Liver (tissue), 9 donors: ENCODE results near the gene MIPEP. TPM values are rescaled to one million over a fixed set of nuclear protein-coding genes. Genes with fewer than 3 reads are reported as not detected.

Source experiments
- DNase-seq: peaks from one replicate; pipeline ENCODE4 v3.0.0-alpha.2; 2017; ENCODE audit warnings: low spot score
- H3K27ac ChIP-seq, 2 donors: one replicate each; pipeline ENCODE4 v1.7.0; 2013; ENCODE audit warnings: inconsistent platforms in 2 of 2, low read length in 2 of 2, control low read depth in 1 of 2, low read depth in 1 of 2, mild to moderate bottlenecking in 1 of 2
- H3K27me3 ChIP-seq, 4 donors: one replicate each; pipeline versions ENCODE4 v1.6.1 to v1.7.0; 2013; ENCODE audit warnings: low read length in 3 of 4, inconsistent platforms in 1 of 4, mild to moderate bottlenecking in 1 of 4, moderate library complexity in 1 of 4; ENCODE audit not compliant: control insufficient read depth in 4 of 4, insufficient read depth in 4 of 4
- H3K36me3 ChIP-seq, 4 donors: one replicate each; pipeline versions ENCODE4 v1.6.1 to v1.7.0; 2013; ENCODE audit warnings: low read length in 3 of 4, mild to moderate bottlenecking in 3 of 4, low read depth in 1 of 4, moderate library complexity in 1 of 4; ENCODE audit not compliant: control insufficient read depth in 4 of 4, insufficient read depth in 3 of 4
- H3K4me1 ChIP-seq, 4 donors: one replicate each; pipeline versions ENCODE4 v1.6.1 to v1.7.0; 2013; ENCODE audit warnings: low read length in 3 of 4, mild to moderate bottlenecking in 3 of 4, moderate library complexity in 1 of 4; ENCODE audit not compliant: control insufficient read depth in 4 of 4, insufficient read depth in 4 of 4
- H3K4me3 ChIP-seq, 3 donors: one replicate each; pipeline versions ENCODE4 v1.6.1 to v1.7.0; 2013; ENCODE audit warnings: low read length in 3 of 3, control low read depth in 1 of 3, low read depth in 1 of 3, mild to moderate bottlenecking in 1 of 3
- H3K9ac ChIP-seq, 2 donors: one replicate each; pipeline ENCODE4 v1.7.0; 2013; ENCODE audit warnings: low read length in 2 of 2, mild to moderate bottlenecking in 2 of 2, moderate library complexity in 2 of 2, control low read depth in 1 of 2, low read depth in 1 of 2
- H3K9me3 ChIP-seq, 4 donors: one replicate each; pipeline versions ENCODE4 v1.6.1 to v1.7.0; 2013; ENCODE audit warnings: low read length in 3 of 4; ENCODE audit not compliant: control insufficient read depth in 4 of 4
- ATF3 ChIP-seq: IDR thresholded peaks from 2 replicates; pipeline ENCODE4 v1.6.1; 2016; ENCODE audit warnings: antibody characterized with exemption
- EGR1 ChIP-seq, 2 donors: IDR thresholded peaks; 2 replicates each; pipeline ENCODE4 v1.6.1; 2016 to 2018; ENCODE audit warnings: antibody characterized with exemption in 2 of 2, low read depth in 2 of 2
- FOXA1 ChIP-seq: IDR thresholded peaks from 2 replicates; pipeline ENCODE4 v1.6.1; 2016; ENCODE audit warnings: antibody characterized with exemption
- FOXA2 ChIP-seq: IDR thresholded peaks from 2 replicates; pipeline ENCODE4 v1.6.1; 2016; ENCODE audit warnings: antibody characterized with exemption
- GABPA ChIP-seq, 2 donors: IDR thresholded peaks in 1 of 2; conservative IDR thresholded peaks in 1 of 2; 2 replicates each; pipeline ENCODE4 v1.6.1; 2016; ENCODE audit warnings: antibody characterized with exemption in 2 of 2, mild to moderate bottlenecking in 1 of 2, moderate library complexity in 1 of 2
- JUND ChIP-seq, 2 donors: IDR thresholded peaks; 2 replicates each; pipeline ENCODE4 v1.6.1; 2016; ENCODE audit warnings: antibody characterized with exemption in 2 of 2
- MAX ChIP-seq: IDR thresholded peaks from 2 replicates; pipeline ENCODE4 v1.6.1; 2016; ENCODE audit warnings: antibody characterized with exemption
- NR2F2 ChIP-seq: IDR thresholded peaks from 2 replicates; pipeline ENCODE4 v1.6.1; 2016; ENCODE audit warnings: antibody characterized with exemption
- RAD21 ChIP-seq, 2 donors: IDR thresholded peaks; 2 replicates each; pipeline ENCODE4 v1.6.1; 2016; ENCODE audit warnings: antibody characterized with exemption in 2 of 2, mild to moderate bottlenecking in 2 of 2
- REST ChIP-seq: IDR thresholded peaks from 2 replicates; pipeline ENCODE4 v1.6.1; 2016; ENCODE audit warnings: antibody characterized with exemption, mild to moderate bottlenecking
- RXRA ChIP-seq, 2 donors: IDR thresholded peaks; 2 replicates each; pipeline ENCODE4 v1.6.1; 2017 to 2018; ENCODE audit warnings: antibody characterized with exemption in 2 of 2, mild to moderate bottlenecking in 1 of 2
- TAF1 ChIP-seq: conservative IDR thresholded peaks from 2 replicates; pipeline ENCODE4 v1.6.1; 2016; ENCODE audit warnings: antibody characterized with exemption, mild to moderate bottlenecking
- ZBTB33 ChIP-seq: IDR thresholded peaks from 2 replicates; pipeline ENCODE4 v1.6.1; 2016; ENCODE audit warnings: antibody characterized with exemption
- WGBS: extraction: QIAGEN DNeasy Blood & Tissue Kit; methylation state at CpG from one replicate; pipeline ENCODE4 v1.1.7; 2013; 5-methylcytosine and 5-hydroxymethylcytosine counted together
- polyA plus RNA-seq, 2 donors: library from polyadenylated mRNA; stranded (reverse) in 1 of 2; unstranded in 1 of 2; fragments of 200-250 nt in 1 of 2; fragments of >200 nt in 1 of 2; fragmentation: Nextera tagmentation in 1 of 2; extraction: Ambion mirVana in 1 of 2; gene quantifications; one replicate each; pipeline versions ENCODE4 v1.2.1 to v1.2.3, GENCODE V29; 2013 to 2015
- total RNA-seq, 2 donors: library from RNA; depleted of rRNA; stranded (reverse); fragments of >200 nt; gene quantifications; one replicate each; pipeline ENCODE4 v1.2.3, GENCODE V29; 2014
- donor health status: healthy.
- donor health status: healthy.
- donor health status: healthy.
- donor health status: healthy.
- donor health status: healthy.

MIPEP gene
- total and polyA plus RNA-seq, 4 donors = 7.4 to 11.7 (median 10.2) TPM

- TF ChIP-seq TAF1 = no peak
- TF ChIP-seq NR2F2 = no peak
- no peak for TF ChIP-seq FOXA1
- TF ChIP-seq RXRA (IDR thresholded peaks at IDR 0.05) = no peak
- Histone ChIP-seq H3K4me1 (no peaks in the 10 kb centered on the region), H3K27ac (no peak overlapping the region), H3K4me3 (no peak overlapping the region), H3K9ac (no peak overlapping the region), H3K9me3 (no peaks in the 10 kb centered on the region), H3K36me3 (no peaks in the 10 kb centered on the region), H3K27me3 (no peaks in the 10 kb centered on the region)
- 48% methylated on average over 2 of the region's 2 CpGs for WGBS
- no peak for DNase-seq
Measured at GRCh38 chr13:23772717-23773116, 116.5 kb downstream of the MIPEP start.

- 91% methylated on average over 4 of the region's 4 CpGs for WGBS
- TF ChIP-seq ZBTB33 (no peak), NR2F2 (no peak), ATF3 (no peak)
- no peak for DNase-seq
- no peak overlapping the region for H3K27ac ChIP-seq
- no peaks in the 10 kb centered on the region for H3K36me3 ChIP-seq
- H3K9me3 ChIP-seq = no peaks in the 10 kb centered on the region
- no peaks in the 10 kb centered on the region for H3K4me1 ChIP-seq
- H3K9ac ChIP-seq = no peak overlapping the region
- H3K27me3 ChIP-seq = no peaks in the 10 kb centered on the region
- H3K4me3 ChIP-seq = no peak overlapping the region
Measured at GRCh38 chr13:23771956-23772355, 117.2 kb downstream of the MIPEP start.

GRCh38 chr13:23771552-23771951, 117.6 kb downstream of the MIPEP start:
- Histone ChIP-seq H3K4me1 (no peaks in the 10 kb centered on the region), H3K9me3 (no peaks in the 10 kb centered on the region), H3K27ac (no peak overlapping the region), H3K27me3 (no peaks in the 10 kb centered on the region), H3K36me3 (no peaks in the 10 kb centered on the region), H3K4me3 (no peak overlapping the region), H3K9ac (no peak overlapping the region)
- no peak for TF ChIP-seq RAD21 (IDR thresholded peaks at IDR 0.05)
- no peak for TF ChIP-seq MAX
- no peak for TF ChIP-seq FOXA1
- no peak for TF ChIP-seq REST
- TF ChIP-seq EGR1 (IDR thresholded peaks at IDR 0.05; ENCODE audit: low read depth in 2 of 2) = no peak
- TF ChIP-seq TAF1 = no peak
- no peak for TF ChIP-seq GABPA (IDR thresholded peaks at IDR 0.05 in 1 of 2, conservative IDR thresholded peaks at IDR 0.05 in 1 of 2)
- no peak for TF ChIP-seq FOXA2
- no peak for TF ChIP-seq JUND (IDR thresholded peaks at IDR 0.05)
- whole genome bisulfite sequencing = 71% methylated on average over 2 of the region's 2 CpGs
- no peak for DNase-seq
